NCI-H1417 treated with DMSO at 0.1 percent for 48 hours (cell line): ENCODE data around the gene THAP11.

Experiments used
- DNase-seq: peaks from one replicate; lab custom pipeline; 2025; lab: John Stamatoyannopoulos, UW

Gene THAP11

GRCh38 chr16:67883872-67884261, 41.7 kb downstream of the THAP11 start:
- no peak for DNase-seq

- DNase-seq: no peak
Observed at GRCh38 chr16:67884684-67885083, 42.6 kb downstream of the THAP11 start, which contains the start of gene NRN1L. Gene NRN1L, plus strand, starts transcription at chr16:67884885. Its CDS starts 19 bp downstream, at chr16:67884904.

DNA sequence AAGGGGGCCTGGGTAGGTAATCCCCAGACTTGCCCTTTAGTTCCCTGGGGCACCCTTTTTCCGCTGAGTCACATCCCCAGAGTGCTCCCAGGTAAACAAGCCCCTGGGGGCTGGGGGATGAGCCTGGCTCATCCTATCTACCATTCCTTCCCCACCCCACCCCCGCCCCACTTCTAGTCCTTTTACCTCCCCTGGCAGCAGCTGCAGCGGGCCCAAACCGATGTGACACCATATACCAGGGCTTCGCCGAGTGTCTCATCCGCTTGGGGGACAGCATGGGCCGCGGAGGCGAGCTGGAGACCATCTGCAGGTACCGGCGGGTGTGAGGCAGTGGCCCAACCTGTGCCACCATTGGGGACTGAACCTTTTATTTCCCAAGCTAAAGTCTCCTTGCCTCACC, 43.4 kb downstream of the THAP11 start:
- DNase-seq: no peak

DNA sequence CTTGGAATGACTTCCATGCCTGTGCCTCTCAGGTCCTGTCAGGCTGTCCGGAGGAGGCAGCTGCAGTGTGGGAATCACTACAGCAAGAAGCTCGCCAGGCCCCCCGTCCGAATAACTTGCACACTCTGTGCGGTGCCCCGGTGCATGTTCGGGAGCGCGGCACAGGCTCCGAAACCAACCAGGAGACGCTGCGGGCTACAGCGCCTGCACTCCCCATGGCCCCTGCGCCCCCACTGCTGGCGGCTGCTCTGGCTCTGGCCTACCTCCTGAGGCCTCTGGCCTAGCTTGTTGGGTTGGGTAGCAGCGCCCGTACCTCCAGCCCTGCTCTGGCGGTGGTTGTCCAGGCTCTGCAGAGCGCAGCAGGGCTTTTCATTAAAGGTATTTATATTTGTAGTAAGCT, 43.9 kb downstream of the THAP11 start:
- no peak for DNase-seq

GRCh38 chr16:67886387-67886786, 44.3 kb downstream of the THAP11 start:
- no peak for DNase-seq

- DNase-seq: no peak
Observed at GRCh38 chr16:67888331-67888730, 46.2 kb downstream of the THAP11 start.

- DNase-seq: no peak
Observed at GRCh38 chr16:67892375-67892774, 50.3 kb downstream of the THAP11 start.

GRCh38 chr16:67892899-67893742, 51.0 kb downstream of the THAP11 start, which contains the start of gene PSKH1:
Gene PSKH1, plus strand, starts transcription at chr16:67893254. Its CDS starts 15,496 bp downstream, at chr16:67908750.
- peak; percentile 80 for DNase-seq
